GM12891 (cell line): ENCODE data around the gene OOSP4A.
A peak's percentile ranks its signal among the peaks of the same experiment; 100 is the strongest.
"Not testable (repeated sequence)": the region's sequence is repeated elsewhere in the genome, so short reads cannot be mapped to it uniquely, and the experiment has no call there.

Experiments used
- DNase-seq: peaks from one replicate; pipeline ENCODE4 v3.0.0; 2011; ENCODE audit warnings: low spot score; ENCODE audit not compliant: insufficient read length
- FAIRE-seq: peaks from 2 replicates; lab custom pipeline; 2011; peaks lifted over from hg19 to GRCh38; lab: Jason Lieb, UNC
- PAX5 ChIP-seq: IDR thresholded peaks from 2 replicates; pipeline ENCODE4 v1.6.1; 2011; ENCODE audit warnings: low read length, moderate library complexity, mild to moderate bottlenecking; ENCODE audit not compliant: insufficient read depth, severe bottlenecking
- POLR2A ChIP-seq: IDR thresholded peaks from 2 replicates; pipeline ENCODE4 v1.6.1; 2011; ENCODE audit warnings: low read depth, low read length, control low read depth
- POLR2AphosphoS5 ChIP-seq: IDR thresholded peaks from 2 replicates; pipeline ENCODE4 v1.6.1; 2011; ENCODE audit warnings: low read depth, low read length, control low read depth
- POU2F2 ChIP-seq: IDR thresholded peaks from 2 replicates; pipeline ENCODE4 v1.6.1; 2011; ENCODE audit warnings: low read depth, mild to moderate bottlenecking, control low read depth, low read length, moderate library complexity
- SPI1 ChIP-seq: IDR thresholded peaks from 2 replicates; pipeline ENCODE4 v1.6.1; 2011; ENCODE audit warnings: low read depth, low read length, control low read depth
- TAF1 ChIP-seq: IDR thresholded peaks from 2 replicates; pipeline ENCODE4 v1.6.1; 2011; ENCODE audit warnings: low read depth, low read length, control low read depth

OOSP4A gene

GRCh38 chr11:59973097-59973496, 9.3 kb downstream of the OOSP4A start:
- no peak for DNase-seq
- FAIRE-seq = no peak
- TF ChIP-seq POLR2AphosphoS5 (no peak), PAX5 (no peak), POLR2A (no peak), TAF1 (no peak), POU2F2 (no peak), SPI1 (no peak)

GRCh38 chr11:59981106-59981770, 17.4 kb downstream of the OOSP4A start:
- DNase-seq (no peak), FAIRE-seq (no peak)
- TF ChIP-seq PAX5 (no peak), POLR2A (no peak)

- FAIRE-seq = not testable (repeated sequence)
Observed at GRCh38 chr11:59982037-59982436, 18.2 kb downstream of the OOSP4A start.

GRCh38 chr11:59983212-59983611, 19.4 kb downstream of the OOSP4A start:
- FAIRE-seq = no peak
- TF ChIP-seq POU2F2 = no peak

More at GRCh38 chr11:59982037-59982436, 18.2 kb downstream of the OOSP4A start:
- DNase-seq = not testable (repeated sequence)

GRCh38 chr11:59984368-59984767, 20.5 kb downstream of the OOSP4A start:
- DNase-seq (no peak), FAIRE-seq (no peak)
- TF ChIP-seq SPI1 (no peak), POLR2AphosphoS5 (no peak), POU2F2 (no peak)

More at GRCh38 chr11:59983212-59983611, 19.4 kb downstream of the OOSP4A start:
- no peak for DNase-seq

- TF ChIP-seq SPI1 (no peak), POU2F2 (no peak), PAX5 (no peak), POLR2A (no peak), POLR2AphosphoS5 (no peak), TAF1 (no peak)
- FAIRE-seq = no peak
- DNase-seq = no peak
Observed at GRCh38 chr11:59990421-59990820, 26.6 kb downstream of the OOSP4A start.

GRCh38 chr11:59992425-59992824, 28.6 kb downstream of the OOSP4A start:
- no peak for FAIRE-seq
- 0 out of 2 replicates have a peak, but pooled peaks have one; percentile 3 for TF ChIP-seq SPI1
- no peak for TF ChIP-seq POLR2AphosphoS5
- TF ChIP-seq POU2F2 = no peak
- DNase-seq = no peak

GRCh38 chr11:59997800-59998199, 34.0 kb downstream of the OOSP4A start:
- FAIRE-seq = no peak
- DNase-seq = no peak
- TF ChIP-seq POU2F2 (no peak), PAX5 (no peak), POLR2AphosphoS5 (no peak), SPI1 (no peak), TAF1 (no peak), POLR2A (no peak)

- DNase-seq = no peak
- TF ChIP-seq POLR2A (no peak), PAX5 (no peak), TAF1 (no peak), POU2F2 (no peak), POLR2AphosphoS5 (no peak), SPI1 (no peak)
- FAIRE-seq = no peak
Observed at GRCh38 chr11:59999691-60000090, 35.9 kb downstream of the OOSP4A start.

- TF ChIP-seq POU2F2 (no peak), POLR2AphosphoS5 (no peak), SPI1 (no peak), PAX5 (no peak), POLR2A (no peak), TAF1 (no peak)
- no peak for DNase-seq
- FAIRE-seq = no peak
Observed at GRCh38 chr11:60003729-60004128, 39.9 kb downstream of the OOSP4A start.

GRCh38 chr11:60005360-60005759, 41.5 kb downstream of the OOSP4A start:
- TF ChIP-seq POLR2A (no peak), POU2F2 (no peak), SPI1 (no peak), PAX5 (no peak), TAF1 (no peak), POLR2AphosphoS5 (no peak)
- no peak for DNase-seq
- no peak for FAIRE-seq

GRCh38 chr11:60016881-60017280, 53.0 kb downstream of the OOSP4A start, which contains the start of gene OOSP4B:
TSS of gene OOSP4B (plus strand) at chr11:60017181.
- DNase-seq (no peak), FAIRE-seq (no peak)
- no peak for TF ChIP-seq POLR2A
- TF ChIP-seq TAF1 = no peak
- no peak for TF ChIP-seq SPI1
- TF ChIP-seq POU2F2 = no peak
- no peak for TF ChIP-seq PAX5
- no peak for TF ChIP-seq POLR2AphosphoS5
